Thyroid gland (tissue), 4 donors: ENCODE data around the gene CD38. TPM values are rescaled to one million over a fixed set of nuclear protein-coding genes. Genes with fewer than 3 reads are reported as not detected.

Source experiments
- DNase-seq, 2 donors: peaks; one replicate each; pipeline ENCODE4 v3.0.0-alpha.2; 2019
- H3K27ac ChIP-seq, 3 donors: fragments of 200-600 bp; sonication (generic); 1 replicate in 2 of 3; 2 replicates in 1 of 3; pipeline ENCODE4 v1.5.1; 2016 to 2019; ENCODE audit warnings: mild to moderate bottlenecking in 1 of 3, moderate library complexity in 1 of 3
- H3K27me3 ChIP-seq: fragments of 200-600 bp; sonication (generic); one replicate; pipeline ENCODE4 v1.5.1; 2019
- H3K36me3 ChIP-seq, 2 donors: fragments of 200-600 bp; sonication (generic); one replicate each; pipeline ENCODE4 v1.5.1; 2016 to 2019
- H3K4me1 ChIP-seq, 2 donors: fragments of 200-600 bp; sonication (generic); one replicate each; pipeline ENCODE4 v1.5.1; 2017 to 2019
- H3K4me3 ChIP-seq, 3 donors: fragments of 200-600 bp; sonication (generic); replicated peaks in 1 of 3; 1 replicate in 2 of 3; 2 replicates in 1 of 3; pipeline ENCODE4 v1.5.1; 2016; ENCODE audit warnings: mild to moderate bottlenecking in 1 of 3
- H3K9me3 ChIP-seq: fragments of 200-600 bp; sonication (generic); one replicate; pipeline ENCODE4 v1.5.1; 2017
- CTCF ChIP-seq, 6 experiments: fragments of 200-600 bp in 3 of 6; fragments of 450-650 bp in 3 of 6; sonication (generic) in 3 of 6; IDR thresholded peaks; one replicate each; pipeline ENCODE4 v1.5.1; 2016 to 2019; ENCODE audit warnings: antibody characterized with exemption in 6 of 6, mild to moderate bottlenecking in 2 of 6, inconsistent platforms in 1 of 6, moderate library complexity in 1 of 6
- POLR2A ChIP-seq, 2 donors: fragments of 450-650 bp; IDR thresholded peaks; one replicate each; pipeline ENCODE4 v1.6.1; 2017; ENCODE audit warnings: antibody characterized with exemption in 2 of 2, mild to moderate bottlenecking in 2 of 2, moderate library complexity in 1 of 2
- WGBS, 2 donors: methylation state at CpG; one replicate each; pipeline ENCODE4 v1.1.5; 2017; 5-methylcytosine and 5-hydroxymethylcytosine counted together
- intact Hi-C: fragments of 100-400 bp; cut with DNase I; formaldehyde crosslinking; loops from one replicate; pipeline ENCODE4 v1.15.1; 2023
- total RNA-seq, 4 donors: library from RNA; depleted of rRNA; stranded (reverse); fragments of >200 nt; gene quantifications; one replicate each; pipeline ENCODE4 v1.2.3, GENCODE V29; 2016

Gene CD38
- total RNA-seq, 4 donors from 2014 or later, result 3.7 to 13.3 (median 9.5) TPM

DNA sequence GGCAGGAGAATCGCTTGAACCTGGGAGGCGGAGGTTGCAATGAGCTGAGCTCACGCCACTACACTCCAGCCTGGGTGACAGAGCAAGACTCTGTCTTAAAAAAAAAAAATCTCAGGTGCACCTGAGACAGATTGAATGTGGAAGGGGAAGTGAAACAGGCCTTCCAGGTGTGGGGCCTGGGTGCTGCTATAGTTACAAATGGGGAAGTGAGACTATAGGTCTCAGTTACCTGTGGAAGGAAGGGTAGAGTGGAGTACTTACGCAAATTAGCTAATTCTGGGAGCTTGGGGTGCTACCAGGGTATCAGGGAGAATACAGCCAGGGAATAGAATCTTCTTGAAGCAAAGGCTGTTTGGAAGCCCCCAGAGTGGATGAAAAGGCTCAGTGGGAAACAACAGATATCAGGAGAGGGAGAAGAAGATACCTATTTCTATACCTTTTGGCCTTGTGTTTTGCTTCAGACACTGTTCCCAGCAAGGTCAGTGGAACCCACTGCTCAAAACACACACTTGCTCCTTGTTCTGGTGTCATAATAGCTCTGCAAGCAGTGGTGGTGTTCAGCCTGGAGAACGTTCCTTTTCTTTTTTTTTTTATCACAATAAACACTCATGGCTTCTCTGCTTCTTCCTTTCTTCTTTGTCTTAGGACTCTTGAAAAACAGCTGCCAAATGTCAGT is 7.0 kb downstream of the CD38 start:
- Histone ChIP-seq H3K9me3 (no peaks in the 10 kb centered on the region), H3K4me1 (no peaks in the 10 kb centered on the region), H3K27me3 (no peaks in the 10 kb centered on the region), H3K4me3 (no peak overlapping the region), H3K27ac (no peak overlapping the region), H3K36me3 (no peaks in the 10 kb centered on the region)
- WGBS, 2 donors, result 86 to 90% methylated on average over 5 of the region's 5 CpGs
- DNase-seq, result no peak
- TF ChIP-seq POLR2A (IDR thresholded peaks at IDR 0.05), result no peak
- no peak for TF ChIP-seq CTCF (IDR thresholded peaks at IDR 0.05)
- intact Hi-C loops, result no loop called here

- Histone ChIP-seq H3K27ac (no peak overlapping the region), H3K27me3 (no peaks in the 10 kb centered on the region), H3K9me3 (no peaks in the 10 kb centered on the region), H3K4me1 (no peaks in the 10 kb centered on the region), H3K36me3 (no peaks in the 10 kb centered on the region), H3K4me3 (no peak overlapping the region)
- DNase-seq, result no peak
- TF ChIP-seq CTCF (IDR thresholded peaks at IDR 0.05) (no peak), POLR2A (IDR thresholded peaks at IDR 0.05) (no peak)
- 92 to 96% methylated on average over 17 to 21 of the region's 26 CpGs for WGBS, 2 donors
- intact Hi-C loops, result no loop called here
Observed at GRCh38 chr4:15786743-15787142, 8.6 kb downstream of the CD38 start.

GRCh38 chr4:15792974-15793373 is 14.8 kb downstream of the CD38 start:
- TF ChIP-seq POLR2A (IDR thresholded peaks at IDR 0.05), result no peak
- no peak for TF ChIP-seq CTCF (IDR thresholded peaks at IDR 0.05)
- Histone ChIP-seq H3K27ac (no peak overlapping the region), H3K4me1 (no peaks in the 10 kb centered on the region), H3K4me3 (no peak overlapping the region), H3K27me3 (no peaks in the 10 kb centered on the region), H3K36me3 (no peaks in the 10 kb centered on the region), H3K9me3 (no peaks in the 10 kb centered on the region)
- intact Hi-C loops, result no loop called here
- no peak for DNase-seq
- WGBS, 2 donors, result 60 to 65% methylated on average over 2 of the region's 2 CpGs

- no peak for TF ChIP-seq CTCF (IDR thresholded peaks at IDR 0.05)
- no peak for TF ChIP-seq POLR2A (IDR thresholded peaks at IDR 0.05)
- intact Hi-C loops, result no loop called here
- no peaks in the 10 kb centered on the region for H3K4me1 ChIP-seq
- DNase-seq, result no peak
- H3K4me3 ChIP-seq, result no peak overlapping the region
- H3K27ac ChIP-seq, result no peak overlapping the region
- no peaks in the 10 kb centered on the region for H3K27me3 ChIP-seq
- H3K9me3 ChIP-seq, result no peaks in the 10 kb centered on the region
- WGBS, 2 donors, result 83 to 90% methylated on average over 3 of the region's 3 CpGs
- H3K36me3 ChIP-seq, result no peaks in the 10 kb centered on the region
Observed at GRCh38 chr4:15793506-15794363, 15.6 kb downstream of the CD38 start.

DNA sequence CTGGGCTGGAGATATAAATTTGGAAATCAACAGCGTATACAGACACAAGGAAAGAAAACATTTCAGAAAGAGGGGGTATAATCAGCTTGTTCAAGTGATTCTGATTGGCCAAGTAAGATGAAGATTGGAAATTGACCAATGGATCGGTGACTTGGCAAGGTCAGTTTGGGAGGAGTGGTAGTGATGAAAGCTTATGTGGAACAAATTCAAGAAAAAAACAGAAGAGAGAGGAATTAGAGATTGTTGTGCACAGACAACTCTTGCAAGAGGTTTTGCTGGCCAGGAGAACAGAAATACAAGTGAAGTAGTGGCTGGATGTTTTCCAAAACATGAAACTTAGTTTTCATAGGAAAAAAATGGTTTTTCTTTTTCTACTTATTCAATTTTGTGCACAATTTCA is 16.3 kb downstream of the CD38 start:
- H3K4me1 ChIP-seq, result no peaks in the 10 kb centered on the region
- H3K27ac ChIP-seq, result no peak overlapping the region
- no peaks in the 10 kb centered on the region for H3K27me3 ChIP-seq
- no peak overlapping the region for H3K4me3 ChIP-seq
- intact Hi-C loops, result no loop called here
- TF ChIP-seq CTCF (IDR thresholded peaks at IDR 0.05), result no peak
- no peak for TF ChIP-seq POLR2A (IDR thresholded peaks at IDR 0.05)
- H3K36me3 ChIP-seq, result no peaks in the 10 kb centered on the region
- DNase-seq, result no peak
- WGBS, 2 donors, result 83 to 84% methylated on average over 2 of the region's 2 CpGs
- no peaks in the 10 kb centered on the region for H3K9me3 ChIP-seq
